ENCODE results near the gene PHF2.
"Not testable (repeated sequence)": the region's sequence is repeated elsewhere in the genome, so short reads cannot be mapped to it uniquely, and the experiment has no call there.

Gene PHF2

GRCh38 chr9:93665128-93665636 lies 88.8 kb downstream of the PHF2 start:
- no peaks in the 10 kb centered on the region for H3K36me3 ChIP-seq (ENCODE audit: insufficient read depth)
- H3K9ac ChIP-seq = no peak overlapping the region
- H3K79me2 ChIP-seq (ENCODE audit: insufficient read depth, low read depth) = no peaks in the 10 kb centered on the region
- no peaks in the 10 kb centered on the region for H3K27me3 ChIP-seq (ENCODE audit: insufficient read depth, low read depth)
- no peak overlapping the region for H2AFZ ChIP-seq (ENCODE audit: low read depth)
- no peak overlapping the region for H3K4me3 ChIP-seq (IDR thresholded peaks at IDR 0.05; ENCODE audit: insufficient read depth, low read depth, low read length)
- no peak overlapping the region for H3K27ac ChIP-seq
- H3K4me2 ChIP-seq = no peak overlapping the region
- TF ChIP-seq, protein P1, sequence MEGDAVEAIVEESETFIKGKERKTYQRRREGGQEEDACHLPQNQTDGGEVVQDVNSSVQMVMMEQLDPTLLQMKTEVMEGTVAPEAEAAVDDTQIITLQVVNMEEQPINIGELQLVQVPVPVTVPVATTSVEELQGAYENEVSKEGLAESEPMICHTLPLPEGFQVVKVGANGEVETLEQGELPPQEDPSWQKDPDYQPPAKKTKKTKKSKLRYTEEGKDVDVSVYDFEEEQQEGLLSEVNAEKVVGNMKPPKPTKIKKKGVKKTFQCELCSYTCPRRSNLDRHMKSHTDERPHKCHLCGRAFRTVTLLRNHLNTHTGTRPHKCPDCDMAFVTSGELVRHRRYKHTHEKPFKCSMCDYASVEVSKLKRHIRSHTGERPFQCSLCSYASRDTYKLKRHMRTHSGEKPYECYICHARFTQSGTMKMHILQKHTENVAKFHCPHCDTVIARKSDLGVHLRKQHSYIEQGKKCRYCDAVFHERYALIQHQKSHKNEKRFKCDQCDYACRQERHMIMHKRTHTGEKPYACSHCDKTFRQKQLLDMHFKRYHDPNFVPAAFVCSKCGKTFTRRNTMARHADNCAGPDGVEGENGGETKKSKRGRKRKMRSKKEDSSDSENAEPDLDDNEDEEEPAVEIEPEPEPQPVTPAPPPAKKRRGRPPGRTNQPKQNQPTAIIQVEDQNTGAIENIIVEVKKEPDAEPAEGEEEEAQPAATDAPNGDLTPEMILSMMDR (conservative IDR thresholded peaks at IDR 0.05; ENCODE audit: low read depth, low read length) = no peak
- no peaks in the 10 kb centered on the region for H3K4me1 ChIP-seq (ENCODE audit: low read depth, poor library complexity, severe bottlenecking)
- no peaks in the 10 kb centered on the region for H4K20me1 ChIP-seq (ENCODE audit: insufficient read depth)

DNA sequence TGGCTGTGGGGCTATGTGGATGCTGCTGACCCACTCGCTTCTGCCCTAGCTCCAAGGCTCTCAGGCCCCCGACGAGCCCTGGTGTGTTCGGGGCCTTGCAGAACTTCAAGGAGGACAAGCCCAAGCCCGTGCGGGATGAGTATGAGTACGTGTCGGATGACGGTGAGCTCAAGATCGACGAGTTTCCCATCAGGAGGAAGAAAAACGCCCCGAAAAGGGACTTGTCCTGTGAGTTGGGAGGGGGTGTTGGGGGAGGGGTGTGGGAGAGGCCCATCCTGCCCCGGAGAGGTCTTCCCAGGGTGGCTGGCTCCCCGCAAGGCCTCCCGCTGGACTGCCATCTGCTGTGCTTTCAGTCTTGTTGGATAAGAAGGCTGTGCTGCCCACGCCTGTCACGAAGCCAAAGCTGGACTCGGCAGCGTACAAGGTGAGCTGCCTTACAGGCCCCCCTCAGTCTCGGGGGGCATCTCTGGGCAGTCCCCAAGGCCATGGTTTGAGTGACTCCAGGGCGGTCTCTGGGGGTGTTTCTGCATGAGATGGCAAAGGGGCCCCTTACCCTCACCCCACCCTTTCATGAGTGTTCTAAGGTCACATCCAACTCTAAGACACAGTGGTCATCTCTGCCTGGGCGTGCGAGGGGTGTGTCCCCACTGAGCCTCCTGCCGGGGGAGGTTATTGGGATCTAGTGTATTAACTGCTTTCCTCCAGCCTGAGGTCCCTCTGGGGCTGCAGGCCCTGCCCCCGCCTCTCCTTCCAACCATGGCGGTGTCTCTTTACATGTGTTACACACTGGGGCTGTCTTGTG lies 89.5 kb downstream of the PHF2 start:
- Histone ChIP-seq H3K27ac (no peak overlapping the region), H3K27me3 (ENCODE audit: insufficient read depth, low read depth) (no peaks in the 10 kb centered on the region), H3K9ac (no peak overlapping the region), H3K4me1 (ENCODE audit: low read depth, poor library complexity, severe bottlenecking) (no peaks in the 10 kb centered on the region), H3K36me3 (ENCODE audit: insufficient read depth) (no peaks in the 10 kb centered on the region), H3K4me2 (no peak overlapping the region), H3K79me2 (ENCODE audit: insufficient read depth, low read depth) (no peaks in the 10 kb centered on the region), H4K20me1 (ENCODE audit: insufficient read depth) (no peaks in the 10 kb centered on the region), H3K4me3 (IDR thresholded peaks at IDR 0.05; ENCODE audit: insufficient read depth, low read depth, low read length) (no peak overlapping the region), H2AFZ (ENCODE audit: low read depth) (no peak overlapping the region)
- TF ChIP-seq, protein P1 (conservative IDR thresholded peaks at IDR 0.05; ENCODE audit: low read depth, low read length) = no peak

GRCh38 chr9:93666439-93666784 lies 90.0 kb downstream of the PHF2 start:
- H3K79me2 ChIP-seq (ENCODE audit: insufficient read depth, low read depth); H3K4me3 ChIP-seq (IDR thresholded peaks at IDR 0.05; ENCODE audit: insufficient read depth, low read depth, low read length); H3K27me3 ChIP-seq (ENCODE audit: insufficient read depth, low read depth); H3K36me3 ChIP-seq (ENCODE audit: insufficient read depth); H3K4me1 ChIP-seq (ENCODE audit: low read depth, poor library complexity, severe bottlenecking); H3K9ac ChIP-seq; H3K4me2 ChIP-seq; H4K20me1 ChIP-seq (ENCODE audit: insufficient read depth); H3K27ac ChIP-seq; H2AFZ ChIP-seq (ENCODE audit: low read depth): not testable (repeated sequence)

GRCh38 chr9:93667006-93667405 lies 90.6 kb downstream of the PHF2 start:
- Histone ChIP-seq H3K27me3 (ENCODE audit: insufficient read depth, low read depth) (no peaks in the 10 kb centered on the region), H3K79me2 (ENCODE audit: insufficient read depth, low read depth) (no peaks in the 10 kb centered on the region), H3K4me1 (ENCODE audit: low read depth, poor library complexity, severe bottlenecking) (no peaks in the 10 kb centered on the region), H4K20me1 (ENCODE audit: insufficient read depth) (no peaks in the 10 kb centered on the region), H2AFZ (ENCODE audit: low read depth) (no peak overlapping the region), H3K9ac (no peak overlapping the region), H3K36me3 (ENCODE audit: insufficient read depth) (no peaks in the 10 kb centered on the region), H3K4me3 (IDR thresholded peaks at IDR 0.05; ENCODE audit: insufficient read depth, low read depth, low read length) (no peak overlapping the region), H3K4me2 (no peak overlapping the region), H3K27ac (no peak overlapping the region)
- TF ChIP-seq, protein P1 (conservative IDR thresholded peaks at IDR 0.05; ENCODE audit: low read depth, low read length) = no peak

GRCh38 chr9:93667627-93668026 lies 91.2 kb downstream of the PHF2 start:
- Histone ChIP-seq H3K4me2 (no peak overlapping the region), H2AFZ (ENCODE audit: low read depth) (no peak overlapping the region), H3K4me1 (ENCODE audit: low read depth, poor library complexity, severe bottlenecking) (no peaks in the 10 kb centered on the region), H3K9ac (no peak overlapping the region), H3K36me3 (ENCODE audit: insufficient read depth) (no peaks in the 10 kb centered on the region), H3K27ac (no peak overlapping the region), H4K20me1 (ENCODE audit: insufficient read depth) (no peaks in the 10 kb centered on the region), H3K4me3 (IDR thresholded peaks at IDR 0.05; ENCODE audit: insufficient read depth, low read depth, low read length) (no peak overlapping the region), H3K27me3 (ENCODE audit: insufficient read depth, low read depth) (no peaks in the 10 kb centered on the region), H3K79me2 (ENCODE audit: insufficient read depth, low read depth) (no peaks in the 10 kb centered on the region)
- TF ChIP-seq, protein P1 (conservative IDR thresholded peaks at IDR 0.05; ENCODE audit: low read depth, low read length) = no peak
